Nephron progenitor cell (in vitro differentiated cells): ENCODE data around the gene NACC1.
A peak's percentile ranks its signal among the peaks of the same experiment; 100 is the strongest.

Experiments
- DNase-seq: peaks from one replicate; pipeline ENCODE4 v3.0.0; 2021
- H3K27ac Mint-ChIP-seq: 2 replicates; pipeline ENCODE4 v1.8.0; 2021; ENCODE audit warnings: mild to moderate bottlenecking, moderate library complexity, mixed read lengths
- H3K27me3 Mint-ChIP-seq: 2 replicates; pipeline ENCODE4 v1.8.0; 2021; ENCODE audit warnings: mild to moderate bottlenecking, low read depth, mixed read lengths; ENCODE audit not compliant: poor library complexity
- H3K36me3 Mint-ChIP-seq: 2 replicates; pipeline ENCODE4 v1.8.0; 2021; ENCODE audit warnings: low read depth, mixed read lengths
- H3K4me1 Mint-ChIP-seq: 2 replicates; pipeline ENCODE4 v1.8.0; 2021; ENCODE audit warnings: mixed read lengths
- H3K4me3 Mint-ChIP-seq: 2 replicates; pipeline ENCODE4 v1.8.0; 2021; ENCODE audit warnings: mild to moderate bottlenecking, moderate library complexity, mixed read lengths
- H3K9me3 Mint-ChIP-seq: 2 replicates; pipeline ENCODE4 v1.8.0; 2021; ENCODE audit warnings: mild to moderate bottlenecking, moderate library complexity, mixed read lengths
- TF ChIP-seq, protein P1 (sequence below): fragments of 200-600 bp; sonication (generic); IDR thresholded peaks from 2 replicates; pipeline ENCODE4 v1.5.0; 2021; ENCODE audit warnings: antibody characterized with exemption

NACC1 gene

DNA sequence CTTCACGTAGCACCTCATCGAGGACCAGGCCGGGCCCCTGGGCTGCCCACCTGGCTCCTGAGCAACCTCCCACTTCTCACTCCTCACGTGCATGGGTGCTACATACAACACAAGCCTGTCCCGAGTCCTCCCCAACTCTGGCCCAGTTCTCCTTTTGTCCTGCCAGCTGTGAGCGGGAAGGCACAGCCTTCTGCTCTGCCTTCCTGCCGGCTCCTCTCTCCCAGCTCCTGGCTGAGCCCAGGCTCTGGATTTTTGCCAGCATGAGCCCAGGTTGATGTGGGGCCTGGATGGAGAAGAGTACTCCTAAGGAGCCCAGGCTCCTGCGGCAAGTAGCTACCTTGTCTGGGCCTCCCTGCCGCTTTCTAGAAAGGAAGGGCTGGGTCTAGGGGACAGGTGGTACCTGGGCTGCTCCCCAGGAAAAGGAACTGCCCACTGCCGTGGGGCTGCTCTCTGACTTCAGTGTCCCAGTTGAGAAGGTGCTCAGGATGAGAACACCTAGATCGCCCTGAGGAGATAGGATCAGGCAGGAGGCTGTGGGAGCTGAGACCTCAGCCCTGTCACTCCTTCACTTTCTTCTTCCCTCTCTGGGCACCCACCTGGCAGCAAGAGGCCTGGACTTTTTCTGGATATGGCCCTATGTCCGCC, 39.0 kb upstream of the NACC1 start:
- Mint-ChIP-seq H3K27ac (no peak overlapping the region), H3K4me1 (peaks cover 38% of the 10 kb centered on the region), H3K9me3 (no peaks in the 10 kb centered on the region), H3K27me3 (peaks cover 60% of the 10 kb centered on the region), H3K4me3 (no peak overlapping the region), H3K36me3 (no peaks in the 10 kb centered on the region)
- no peak for DNase-seq
- TF ChIP-seq, protein P1, sequence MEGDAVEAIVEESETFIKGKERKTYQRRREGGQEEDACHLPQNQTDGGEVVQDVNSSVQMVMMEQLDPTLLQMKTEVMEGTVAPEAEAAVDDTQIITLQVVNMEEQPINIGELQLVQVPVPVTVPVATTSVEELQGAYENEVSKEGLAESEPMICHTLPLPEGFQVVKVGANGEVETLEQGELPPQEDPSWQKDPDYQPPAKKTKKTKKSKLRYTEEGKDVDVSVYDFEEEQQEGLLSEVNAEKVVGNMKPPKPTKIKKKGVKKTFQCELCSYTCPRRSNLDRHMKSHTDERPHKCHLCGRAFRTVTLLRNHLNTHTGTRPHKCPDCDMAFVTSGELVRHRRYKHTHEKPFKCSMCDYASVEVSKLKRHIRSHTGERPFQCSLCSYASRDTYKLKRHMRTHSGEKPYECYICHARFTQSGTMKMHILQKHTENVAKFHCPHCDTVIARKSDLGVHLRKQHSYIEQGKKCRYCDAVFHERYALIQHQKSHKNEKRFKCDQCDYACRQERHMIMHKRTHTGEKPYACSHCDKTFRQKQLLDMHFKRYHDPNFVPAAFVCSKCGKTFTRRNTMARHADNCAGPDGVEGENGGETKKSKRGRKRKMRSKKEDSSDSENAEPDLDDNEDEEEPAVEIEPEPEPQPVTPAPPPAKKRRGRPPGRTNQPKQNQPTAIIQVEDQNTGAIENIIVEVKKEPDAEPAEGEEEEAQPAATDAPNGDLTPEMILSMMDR, result no peak

DNA sequence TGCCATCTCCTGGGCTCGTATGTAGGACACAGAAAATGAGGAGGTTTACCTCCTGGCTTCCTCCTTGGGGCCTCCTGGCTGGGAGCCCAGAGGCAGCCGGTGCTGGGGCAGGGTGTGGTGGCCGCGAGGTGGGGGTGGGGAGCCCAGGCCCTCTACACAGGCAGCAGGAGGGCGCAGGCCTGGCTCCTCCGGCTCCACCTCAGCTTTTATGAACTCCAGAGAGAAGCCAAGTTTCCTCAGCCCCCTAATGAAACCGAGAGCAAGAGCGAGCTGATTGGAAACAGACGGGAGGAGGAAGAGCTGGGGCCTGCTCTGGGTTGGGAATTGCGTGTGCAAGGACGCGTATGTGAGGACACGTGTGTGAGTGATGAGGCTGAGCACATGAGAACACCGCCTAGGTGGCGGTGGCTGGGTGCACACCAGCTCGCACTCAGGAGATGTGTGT, 38.5 kb upstream of the NACC1 start:
- Mint-ChIP-seq H3K4me1 (peaks cover 38% of the 10 kb centered on the region), H3K9me3 (no peaks in the 10 kb centered on the region), H3K4me3 (no peak overlapping the region)

DNA sequence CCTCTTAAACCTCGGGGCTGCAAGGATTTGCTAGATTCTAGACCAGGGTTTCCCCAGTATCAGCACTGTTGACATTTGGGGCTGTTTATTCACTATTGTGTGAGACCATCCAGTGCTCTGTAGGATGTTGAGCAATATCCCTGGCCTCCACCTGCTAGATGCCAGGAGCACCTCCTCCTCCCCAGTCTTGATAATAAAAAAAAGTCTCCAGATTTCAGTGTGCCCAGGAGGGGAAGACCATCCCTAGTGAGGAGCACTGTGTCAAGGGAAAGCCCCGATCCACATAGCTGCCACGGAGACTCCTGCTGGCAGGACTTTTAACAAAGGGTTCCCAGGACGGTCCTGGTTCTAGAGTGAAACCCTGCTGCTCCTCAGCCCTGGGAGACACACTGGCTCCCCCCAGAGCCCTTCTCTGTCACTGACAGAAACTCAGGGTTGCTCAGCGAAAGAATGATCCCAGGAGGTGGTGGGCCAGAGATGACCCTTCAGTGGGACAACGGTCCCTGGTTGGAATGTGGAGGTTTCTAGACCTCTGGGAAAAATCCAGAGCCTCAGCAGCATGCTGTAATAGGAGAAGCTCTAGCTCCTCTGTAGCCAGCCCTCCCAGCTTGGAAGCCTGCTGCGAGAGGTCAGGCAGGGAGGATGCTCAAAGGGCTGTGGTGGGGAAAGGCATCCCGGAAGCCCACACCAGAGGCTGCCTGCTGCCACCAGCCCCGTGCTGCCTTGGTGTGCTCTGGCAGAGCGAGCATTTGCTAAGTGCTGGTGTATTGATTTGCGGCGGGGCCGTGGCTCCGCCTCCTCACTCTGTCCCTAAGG, 35.7 kb upstream of the NACC1 start:
- peaks cover 67% of the 10 kb centered on the region for H3K27me3 Mint-ChIP-seq
- no peaks in the 10 kb centered on the region for H3K36me3 Mint-ChIP-seq
- no peak overlapping the region for H3K27ac Mint-ChIP-seq
- TF ChIP-seq, protein P1, result peak; percentile 22
- peaks cover 40% of the 10 kb centered on the region for H3K4me1 Mint-ChIP-seq
- H3K4me3 Mint-ChIP-seq, result no peak overlapping the region
- no peaks in the 10 kb centered on the region for H3K9me3 Mint-ChIP-seq
- peak; percentile 61 for DNase-seq

More for the DNA sequence above, 38.5 kb upstream of the NACC1 start:
- no peak for DNase-seq
- no peaks in the 10 kb centered on the region for H3K36me3 Mint-ChIP-seq
- H3K27me3 Mint-ChIP-seq, result peaks cover 60% of the 10 kb centered on the region
- TF ChIP-seq, protein P1, result no peak
- H3K27ac Mint-ChIP-seq, result no peak overlapping the region

DNA sequence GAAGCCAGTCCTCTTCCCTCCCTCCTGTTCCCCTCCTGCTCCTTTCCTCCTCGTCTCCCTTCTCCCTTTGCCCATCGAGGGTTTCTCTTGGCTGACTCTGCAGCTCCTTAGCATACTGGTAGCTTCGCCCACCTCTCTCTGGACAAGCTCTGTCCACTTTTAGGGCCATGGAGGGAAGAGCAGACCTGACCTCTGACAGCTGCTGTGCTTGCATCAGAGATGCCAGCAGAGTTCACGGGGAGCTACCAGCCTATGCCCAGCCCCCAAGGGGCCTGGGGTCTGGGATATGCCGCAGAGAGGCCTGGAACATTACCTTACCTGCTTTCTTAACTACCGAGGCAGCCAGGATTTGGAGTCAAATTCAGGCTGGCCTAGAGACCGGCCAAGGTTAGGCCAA, 35.1 kb upstream of the NACC1 start:
- Mint-ChIP-seq H3K27me3 (peaks cover 67% of the 10 kb centered on the region), H3K27ac (peak overlapping the region; percentile 45)

DNA sequence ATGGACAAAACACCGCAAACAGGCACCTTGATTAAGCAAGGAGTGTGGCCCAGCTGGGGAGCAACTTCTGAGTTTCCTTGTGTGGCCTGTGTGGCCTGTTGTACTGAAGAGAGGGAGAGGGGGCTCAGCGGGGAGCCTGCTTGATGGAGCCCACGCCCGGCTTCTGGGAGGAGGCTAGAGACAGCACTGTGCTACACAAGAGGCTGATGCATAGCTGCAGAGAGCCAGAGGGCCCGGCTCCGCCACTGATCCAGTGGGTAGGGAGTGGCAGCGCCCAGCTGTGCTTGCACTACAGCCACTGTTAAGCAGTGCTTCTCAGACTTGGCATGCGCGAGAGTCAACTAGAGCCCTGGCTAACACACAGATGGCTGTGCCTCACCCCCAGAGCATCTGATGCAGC, 34.4 kb upstream of the NACC1 start:
- Mint-ChIP-seq H3K4me1 (peaks cover 32% of the 10 kb centered on the region), H3K27ac (no peak overlapping the region), H3K36me3 (no peaks in the 10 kb centered on the region), H3K27me3 (peaks cover 69% of the 10 kb centered on the region), H3K9me3 (no peaks in the 10 kb centered on the region), H3K4me3 (no peak overlapping the region)
- DNase-seq, result no peak
- TF ChIP-seq, protein P1, result no peak

More for the DNA sequence above, 35.1 kb upstream of the NACC1 start:
- TF ChIP-seq, protein P1, result no peak
- no peaks in the 10 kb centered on the region for H3K36me3 Mint-ChIP-seq
- peaks cover 34% of the 10 kb centered on the region for H3K4me1 Mint-ChIP-seq
- H3K4me3 Mint-ChIP-seq, result no peak overlapping the region
- DNase-seq, result no peak
- no peaks in the 10 kb centered on the region for H3K9me3 Mint-ChIP-seq
